K562 (cell line): ENCODE results near the gene OR56A3. TPM values are rescaled to one million over a fixed set of nuclear protein-coding genes. Genes with fewer than 3 reads are reported as not detected.

Experiments used
- ATAC-seq: fragments of 200-7000 bp; cut with Tn5 transposase; 3 replicates; pipeline ENCODE4 v1.9.1; 2020; ENCODE audit warnings: moderate library complexity
- BruUV-seq: library from RNA; stranded (reverse); fragments of 400-500 nt; replicated peaks from 2 replicates; lab custom pipeline; 2021; lab: Mats Ljungman, UMichigan
- CTCF ChIA-PET: fragments of 300-600 bp; formaldehyde crosslinking; extraction: SDS; loops from one replicate; lab custom pipeline; 2021; ENCODE audit warnings: low intra/inter-chr PET ratio; lab: Yijun Ruan, JAX
- POLR2A ChIA-PET: fragments of 300-600, 350-650 bp; sonication (Branson Sonifier 250); formaldehyde crosslinking; extraction: SDS; loops from one replicate; lab custom pipeline; 2021; ENCODE audit warnings: antibody characterized with exemption, inconsistent platforms; lab: Yijun Ruan, JAX
- DNase-seq, 4 experiments: peaks; one replicate each; pipeline versions ENCODE4 v3.0.0 to v3.0.0-alpha.2; 2011 to 2018; ENCODE audit warnings: low spot score in 3 of 4, mixed read lengths in 3 of 4; ENCODE audit errors: extremely low read depth in 1 of 4
- FAIRE-seq: peaks from 2 replicates; lab custom pipeline; 2011; peaks lifted over from hg19 to GRCh38; lab: Jason Lieb, UNC
- H2AFZ ChIP-seq: 2 replicates; pipeline ENCODE4 v1.6.0; 2011; ENCODE audit warnings: low read depth, low read length, control low read depth, inconsistent platforms
- H3K27ac ChIP-seq: fragments of 200-600 bp; 3 replicates; pipeline ENCODE4 v1.8.0; 2011; ENCODE audit warnings: low read depth, mild to moderate bottlenecking, control low read depth, inconsistent platforms, low read length, moderate library complexity, mixed read lengths; ENCODE audit errors: extremely low read depth
- H3K27me3 ChIP-seq, 2 experiments: fragments of 300-600 bp in 1 of 2; 2 replicates in 1 of 2; 3 replicates in 1 of 2; pipeline versions ENCODE4 v1.6.0 to v1.8.0; 2011; ENCODE audit warnings: inconsistent platforms in 2 of 2, low read length in 2 of 2, mild to moderate bottlenecking in 1 of 2, mixed read lengths in 1 of 2, moderate library complexity in 1 of 2; ENCODE audit not compliant: control insufficient read depth in 2 of 2, insufficient read depth in 2 of 2
- H3K36me3 ChIP-seq: fragments of 300-600 bp; 3 replicates; pipeline ENCODE4 v1.8.0; 2011; ENCODE audit warnings: mild to moderate bottlenecking, low read length, inconsistent platforms; ENCODE audit not compliant: control insufficient read depth, insufficient read depth
- H3K4me1 ChIP-seq, 2 experiments: fragments of 200-600 bp in 1 of 2; replicated peaks in 1 of 2; 2 replicates in 1 of 2; 3 replicates in 1 of 2; pipeline versions ENCODE4 v1.5.1 to v1.8.0; 2011; ENCODE audit warnings: inconsistent platforms in 2 of 2, low read length in 2 of 2, mild to moderate bottlenecking in 1 of 2, mixed read lengths in 1 of 2, moderate library complexity in 1 of 2; ENCODE audit not compliant: control insufficient read depth in 2 of 2, insufficient read depth in 2 of 2
- H3K4me2 ChIP-seq: 2 replicates; pipeline ENCODE4 v1.6.1; 2011; ENCODE audit warnings: low read length, control low read depth, inconsistent platforms, mixed read lengths; ENCODE audit not compliant: insufficient read depth
- H3K4me3 ChIP-seq: fragments of 200-600 bp; sonication (generic), shearing (Covaris generic); 2 replicates; pipeline ENCODE4 v1.5.1; 2016; ENCODE audit warnings: control low read depth, inconsistent platforms
- H3K79me2 ChIP-seq: fragments of 200-600 bp; 3 replicates; pipeline ENCODE4 v1.8.0; 2011; ENCODE audit warnings: low read length, inconsistent platforms; ENCODE audit not compliant: control insufficient read depth, insufficient read depth
- H3K9ac ChIP-seq, 2 experiments: 2 replicates each; pipeline versions ENCODE4 v1.6.0 to v1.6.1; 2011; ENCODE audit warnings: low read depth in 2 of 2, low read length in 2 of 2, control low read depth in 1 of 2, inconsistent platforms in 1 of 2, mild to moderate bottlenecking in 1 of 2, mixed read lengths in 1 of 2; ENCODE audit not compliant: insufficient read depth in 1 of 2
- H3K9me1 ChIP-seq: one replicate; pipeline ENCODE4 v1.6.0; 2011; ENCODE audit warnings: inconsistent platforms, mild to moderate bottlenecking, low read length, moderate library complexity; ENCODE audit not compliant: control insufficient read depth, insufficient read depth
- H3K9me3 ChIP-seq: replicated peaks from 2 replicates; pipeline ENCODE4 v1.5.1; 2011; ENCODE audit warnings: low read depth, low read length, inconsistent platforms; ENCODE audit not compliant: control insufficient read depth, insufficient read depth
- H4K20me1 ChIP-seq: replicated peaks from 2 replicates; pipeline ENCODE4 v1.6.1; 2011; ENCODE audit warnings: low read length, inconsistent platforms, mixed read lengths; ENCODE audit not compliant: control insufficient read depth, insufficient read depth
- C11orf30 ChIP-seq: fragments of 450-650 bp; IDR thresholded peaks from 2 replicates; pipeline ENCODE4 v1.6.1; 2016; ENCODE audit warnings: low read depth, mild to moderate bottlenecking
- DACH1 ChIP-seq: fragments of 450-650 bp; IDR thresholded peaks from 2 replicates; pipeline ENCODE4 v1.6.1; 2018; ENCODE audit not compliant: partially characterized antibody
- HLTF ChIP-seq: fragments of 450-650 bp; IDR thresholded peaks from 2 replicates; pipeline ENCODE4 v1.6.1; 2016
- HNRNPL ChIP-seq: fragments of 200-400 bp; formaldehyde crosslinking; IDR thresholded peaks from 2 replicates; pipeline ENCODE4 v1.6.1; 2017; ENCODE audit warnings: low read depth, mild to moderate bottlenecking, low read length
- MCM7 ChIP-seq, 2 experiments: fragments of 450-650 bp; IDR thresholded peaks; 2 replicates each; pipeline ENCODE4 v1.6.1; 2016 to 2018
- MTA2 ChIP-seq: fragments of 450-650 bp; IDR thresholded peaks from 2 replicates; pipeline ENCODE4 v1.6.1; 2016; ENCODE audit warnings: low read depth
- POLR2B ChIP-seq: fragments of 450-650 bp; IDR thresholded peaks from 2 replicates; pipeline ENCODE4 v1.6.1; 2018; ENCODE audit warnings: low read depth; ENCODE audit not compliant: partially characterized antibody
- SAP30 ChIP-seq: fragments of 200-600 bp; sonication (generic); IDR thresholded peaks from 2 replicates; pipeline ENCODE4 v1.6.1; 2012; ENCODE audit warnings: borderline replicate concordance, low read depth, mild to moderate bottlenecking, moderate library complexity, low read length, control low read depth, inconsistent platforms; ENCODE audit not compliant: insufficient read depth, poor library complexity, severe bottlenecking
- SRF ChIP-seq, 2 experiments: fragments of 250-450, 450-650 bp in 1 of 2; sonication (Bioruptor Pico) in 1 of 2; sonication (generic) in 1 of 2; formaldehyde crosslinking; IDR thresholded peaks; 2 replicates each; pipeline versions ENCODE4 v1.5.0 to v1.5.1; 2020 to 2022; ENCODE audit warnings: mild to moderate bottlenecking in 1 of 2, missing genetic modification reagents in 1 of 2
- SRSF7 ChIP-seq: fragments of 200-400 bp; formaldehyde crosslinking; optimal IDR thresholded peaks from 2 replicates; pipeline ENCODE3; 2017; ENCODE audit warnings: mild to moderate bottlenecking, low read depth, low read length
- XRCC5 ChIP-seq: fragments of 200-400 bp; formaldehyde crosslinking; IDR thresholded peaks from 2 replicates; pipeline ENCODE4 v1.6.1; 2017; ENCODE audit warnings: low read depth, mild to moderate bottlenecking, low read length
- ZFP30 ChIP-seq: fragments of 250-450 bp; sonication (Bioruptor Pico); IDR thresholded peaks from 2 replicates; pipeline ENCODE4 v1.8.0; 2022; ENCODE audit warnings: moderate library complexity, mild to moderate bottlenecking, inconsistent platforms, borderline replicate concordance
- ZNF561 ChIP-seq: fragments of 450-650 bp; formaldehyde crosslinking; conservative IDR thresholded peaks from 2 replicates; pipeline ENCODE4 v1.4.0; 2020; ENCODE audit warnings: mild to moderate bottlenecking, moderate library complexity
- WGBS: fragments of 100-300 bp; shearing (Covaris generic); methylation state at CpG from one replicate; pipeline ENCODE4 v1.1.6; 2016; ENCODE audit warnings: low coverage, mixed read lengths; ENCODE audit not compliant: insufficient coverage; ENCODE audit errors: missing lambda C conversion rate; 5-methylcytosine and 5-hydroxymethylcytosine counted together
- in situ Hi-C: fragments of 300-500 bp; cut with MboI; formaldehyde crosslinking; loops from 4 replicates; pipeline ENCODE4 v1.15.0; 2018; ENCODE audit warnings: inconsistent platforms, mixed read lengths
- intact Hi-C: fragments of 100-400 bp; cut with micrococcal nuclease; formaldehyde crosslinking; loops from 2 replicates; pipeline ENCODE4 v1.14.2; 2022
- polyA plus RNA-seq, 8 experiments: library from polyadenylated mRNA; depleted of rRNA in 4 of 8; stranded (reverse) in 5 of 8; unstranded in 3 of 8; fragments of >200 nt; fragmentation: Nextera tagmentation in 2 of 8; fragmentation: Illumina TruSeq in 1 of 8; extraction: Ambion mirVana in 2 of 8; extraction: Trizol in 1 of 8; gene quantifications; 2 replicates each; pipeline versions ENCODE4 v1.2.1 to v1.2.3, GENCODE V29; 2011 to 2014; ENCODE audit warnings: inconsistent platforms in 1 of 8, missing spikeins in 1 of 8
- total RNA-seq, 7 experiments: library from RNA; depleted of rRNA in 6 of 7; stranded (reverse); fragments of >200 nt in 6 of 7; fragmentation: Illumina TruSeq in 2 of 7; extraction: Trizol in 2 of 7; gene quantifications; 2 replicates each; pipeline versions ENCODE4 v1.2.1 to v1.2.3, GENCODE V29; 2011 to 2021; ENCODE audit warnings: low replicate concordance in 1 of 7
- TF ChIP-seq, protein P1 (sequence below): fragments of 250-450 bp; sonication (Bioruptor Pico); IDR thresholded peaks from 2 replicates; pipeline ENCODE4 v1.9.0; 2021; ENCODE audit warnings: mild to moderate bottlenecking, inconsistent platforms
- TF ChIP-seq, protein P2 (sequence below): fragments of 450-650 bp; IDR thresholded peaks from 2 replicates; pipeline ENCODE4 v1.6.1; 2016; ENCODE audit warnings: mild to moderate bottlenecking

The OR56A3 gene
- total and polyA plus RNA-seq, 9 of the 15 experiments (the other 6 are each of a cell fraction or from before 2014, with no cell fraction given) = not detected

DNA sequence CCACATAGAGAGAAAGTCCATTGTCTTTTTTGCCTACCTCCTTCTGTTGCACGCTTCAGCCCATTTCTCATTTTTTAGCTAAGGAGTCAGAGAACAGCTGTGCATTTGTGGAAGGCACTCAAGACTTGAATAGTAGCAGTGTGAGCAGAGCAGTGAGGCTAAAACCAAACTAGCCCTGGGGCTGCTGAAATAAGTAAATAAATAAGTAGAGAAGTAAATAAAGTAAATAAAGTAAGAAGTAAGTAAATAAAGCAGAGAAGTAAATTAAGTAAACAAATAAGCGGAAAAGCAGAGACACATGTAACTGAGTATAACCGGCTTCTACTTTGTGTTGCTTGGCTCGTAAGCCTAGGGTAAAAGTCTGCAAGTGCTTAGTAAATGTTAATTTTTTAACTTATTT is 47.2 kb downstream of the OR56A3 start:
- H3K36me3 ChIP-seq = no peaks in the 10 kb centered on the region
- H3K79me2 ChIP-seq = no peaks in the 10 kb centered on the region
- H3K9me3 ChIP-seq = no peaks in the 10 kb centered on the region
- ChIA-PET POLR2A (no interaction called here), CTCF (no interaction called here)
- no peak overlapping the region for H3K27ac ChIP-seq
- no peaks in the 10 kb centered on the region for H3K9me1 ChIP-seq
- intact Hi-C loops = no loop called here
- no TSS peak for BruUV-seq
- FAIRE-seq (no peak), ATAC-seq (no peak), DNase-seq (no peak)
- H4K20me1 ChIP-seq = no peaks in the 10 kb centered on the region
- H2AFZ ChIP-seq = no peak overlapping the region
- no peak overlapping the region for H3K4me3 ChIP-seq
- H3K4me1 ChIP-seq = no peaks in the 10 kb centered on the region
- H3K9ac ChIP-seq = no peak overlapping the region
- WGBS = 0% methylated on average over 4 of the region's 4 CpGs
- H3K27me3 ChIP-seq = peaks cover 0 to 5% of the 10 kb centered on the region in 2 experiments; a peak in 1 of 5 replicates
- TF ChIP-seq POLR2B (no peak), MCM7 (IDR thresholded peaks at IDR 0.05) (no peak), HNRNPL (no peak), SRSF7 (no peak), SRF (CRISPR knock-in tag; IDR thresholded peaks at IDR 0.05) (no peak), ZNF561 (CRISPR knock-in tag) (no peak), SAP30 (no peak), MTA2 (no peak), DACH1 (no peak), HLTF (no peak), ZFP30 (no peak), XRCC5 (no peak), C11orf30 (no peak)
- TF ChIP-seq, protein P1, sequence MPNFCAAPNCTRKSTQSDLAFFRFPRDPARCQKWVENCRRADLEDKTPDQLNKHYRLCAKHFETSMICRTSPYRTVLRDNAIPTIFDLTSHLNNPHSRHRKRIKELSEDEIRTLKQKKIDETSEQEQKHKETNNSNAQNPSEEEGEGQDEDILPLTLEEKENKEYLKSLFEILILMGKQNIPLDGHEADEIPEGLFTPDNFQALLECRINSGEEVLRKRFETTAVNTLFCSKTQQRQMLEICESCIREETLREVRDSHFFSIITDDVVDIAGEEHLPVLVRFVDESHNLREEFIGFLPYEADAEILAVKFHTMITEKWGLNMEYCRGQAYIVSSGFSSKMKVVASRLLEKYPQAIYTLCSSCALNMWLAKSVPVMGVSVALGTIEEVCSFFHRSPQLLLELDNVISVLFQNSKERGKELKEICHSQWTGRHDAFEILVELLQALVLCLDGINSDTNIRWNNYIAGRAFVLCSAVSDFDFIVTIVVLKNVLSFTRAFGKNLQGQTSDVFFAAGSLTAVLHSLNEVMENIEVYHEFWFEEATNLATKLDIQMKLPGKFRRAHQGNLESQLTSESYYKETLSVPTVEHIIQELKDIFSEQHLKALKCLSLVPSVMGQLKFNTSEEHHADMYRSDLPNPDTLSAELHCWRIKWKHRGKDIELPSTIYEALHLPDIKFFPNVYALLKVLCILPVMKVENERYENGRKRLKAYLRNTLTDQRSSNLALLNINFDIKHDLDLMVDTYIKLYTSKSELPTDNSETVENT = no peak
- TF ChIP-seq, protein P2, sequence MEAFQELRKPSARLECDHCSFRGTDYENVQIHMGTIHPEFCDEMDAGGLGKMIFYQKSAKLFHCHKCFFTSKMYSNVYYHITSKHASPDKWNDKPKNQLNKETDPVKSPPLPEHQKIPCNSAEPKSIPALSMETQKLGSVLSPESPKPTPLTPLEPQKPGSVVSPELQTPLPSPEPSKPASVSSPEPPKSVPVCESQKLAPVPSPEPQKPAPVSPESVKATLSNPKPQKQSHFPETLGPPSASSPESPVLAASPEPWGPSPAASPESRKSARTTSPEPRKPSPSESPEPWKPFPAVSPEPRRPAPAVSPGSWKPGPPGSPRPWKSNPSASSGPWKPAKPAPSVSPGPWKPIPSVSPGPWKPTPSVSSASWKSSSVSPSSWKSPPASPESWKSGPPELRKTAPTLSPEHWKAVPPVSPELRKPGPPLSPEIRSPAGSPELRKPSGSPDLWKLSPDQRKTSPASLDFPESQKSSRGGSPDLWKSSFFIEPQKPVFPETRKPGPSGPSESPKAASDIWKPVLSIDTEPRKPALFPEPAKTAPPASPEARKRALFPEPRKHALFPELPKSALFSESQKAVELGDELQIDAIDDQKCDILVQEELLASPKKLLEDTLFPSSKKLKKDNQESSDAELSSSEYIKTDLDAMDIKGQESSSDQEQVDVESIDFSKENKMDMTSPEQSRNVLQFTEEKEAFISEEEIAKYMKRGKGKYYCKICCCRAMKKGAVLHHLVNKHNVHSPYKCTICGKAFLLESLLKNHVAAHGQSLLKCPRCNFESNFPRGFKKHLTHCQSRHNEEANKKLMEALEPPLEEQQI = no peak
- H3K4me2 ChIP-seq = no peak overlapping the region
- in situ Hi-C loops = no loop called here
